K562 (cell line): Measurements from ENCODE around the gene RANBP6. TPM values are rescaled to one million over a fixed set of nuclear protein-coding genes. Genes with fewer than 3 reads are reported as not detected.

Experiments
- BCOR ChIP-seq: fragments of 450-650 bp; IDR thresholded peaks from 2 replicates; pipeline ENCODE4 v1.6.1; 2016
- BRD4 ChIP-seq: fragments of 200-600 bp; sonication (generic); IDR thresholded peaks from 2 replicates; pipeline ENCODE4 v1.6.1; 2017; ENCODE audit warnings: inconsistent platforms
- CTBP1 ChIP-seq: fragments of 450-650 bp; IDR thresholded peaks from 2 replicates; pipeline ENCODE4 v1.6.1; 2016; ENCODE audit warnings: borderline replicate concordance
- EWSR1 ChIP-seq: fragments of 450-650 bp; IDR thresholded peaks from 2 replicates; pipeline ENCODE4 v1.6.1; 2018; ENCODE audit warnings: borderline replicate concordance, mild to moderate bottlenecking, low read depth, moderate library complexity; ENCODE audit not compliant: partially characterized antibody
- GATA2 ChIP-seq: sonication (generic); formaldehyde crosslinking; IDR thresholded peaks from 2 replicates; pipeline ENCODE4 v1.4.0; 2020; ENCODE audit warnings: mild to moderate bottlenecking, missing genetic modification reagents
- MAFK ChIP-seq: IDR thresholded peaks from 2 replicates; pipeline ENCODE4 v1.6.1; 2011; ENCODE audit warnings: low read length, improper control_type of control experiment
- MEF2A ChIP-seq: IDR thresholded peaks from 2 replicates; pipeline ENCODE4 v1.6.1; 2011; ENCODE audit warnings: low read depth, mild to moderate bottlenecking, low read length, moderate library complexity; ENCODE audit not compliant: control insufficient read depth
- MIER1 ChIP-seq: fragments of 450-650 bp; IDR thresholded peaks from 2 replicates; pipeline ENCODE4 v1.6.1; 2016; ENCODE audit warnings: antibody characterized with exemption, mild to moderate bottlenecking, low read depth
- NFATC3 ChIP-seq: fragments of 450-650 bp; IDR thresholded peaks from 2 replicates; pipeline ENCODE4 v1.6.1; 2017; ENCODE audit warnings: mild to moderate bottlenecking
- PML ChIP-seq: IDR thresholded peaks from 2 replicates; pipeline ENCODE4 v1.6.1; 2012; ENCODE audit warnings: low read length, inconsistent platforms
- RBM34 ChIP-seq: fragments of 200-400 bp; formaldehyde crosslinking; IDR thresholded peaks from 2 replicates; pipeline ENCODE4 v1.6.1; 2018; ENCODE audit warnings: low read length, borderline replicate concordance; ENCODE audit not compliant: insufficient read depth
- SAFB ChIP-seq: fragments of 200-400 bp; formaldehyde crosslinking; IDR thresholded peaks from 2 replicates; pipeline ENCODE4 v1.6.1; 2017; ENCODE audit warnings: low read depth, low read length, borderline replicate concordance
- SMC3 ChIP-seq: conservative IDR thresholded peaks from 2 replicates; pipeline ENCODE4 v1.6.1; 2011; ENCODE audit warnings: low read depth, low read length, improper control_type of control experiment; ENCODE audit not compliant: insufficient read depth
- SREBF1 ChIP-seq: fragments of 150-350 bp; IDR thresholded peaks from 2 replicates; pipeline ENCODE4 v1.6.1; 2014; ENCODE audit warnings: antibody characterized with exemption, low read depth, low read length, borderline replicate concordance
- TSC22D4 ChIP-seq: fragments of 450-650 bp; IDR thresholded peaks from 2 replicates; pipeline ENCODE4 v1.6.1; 2016; ENCODE audit warnings: missing genetic modification characterization, missing biosample characterization, control low read depth
- YY1 ChIP-seq, 3 experiments: IDR thresholded peaks; 2 replicates each; pipeline ENCODE4 v1.6.1; 2011; ENCODE audit warnings: low read length in 2 of 3, mild to moderate bottlenecking in 2 of 3, moderate library complexity in 2 of 3, borderline replicate concordance in 1 of 3, control low read depth in 1 of 3, low read depth in 1 of 3; ENCODE audit not compliant: insufficient read depth in 3 of 3, insufficient replicate concordance in 2 of 3, control insufficient read depth in 1 of 3, insufficient read length in 1 of 3; ENCODE audit errors: extremely low read depth in 1 of 3
- ZBTB1 ChIP-seq: sonication (generic); formaldehyde crosslinking; IDR thresholded peaks from 2 replicates; pipeline ENCODE4 v1.8.1; 2023; ENCODE audit warnings: missing genetic modification reagents, low read depth, mild to moderate bottlenecking, borderline replicate concordance
- ZNF24 ChIP-seq: fragments of 450-650 bp; IDR thresholded peaks from 2 replicates; pipeline ENCODE4 v1.6.1; 2016
- ZNF311 ChIP-seq: fragments of 250-450 bp; sonication (Bioruptor Pico); IDR thresholded peaks from 2 replicates; pipeline ENCODE4 v1.4.0; 2020; ENCODE audit warnings: mild to moderate bottlenecking, moderate library complexity
- ZNF324 ChIP-seq: fragments of 250-450 bp; sonication (Bioruptor Pico); IDR thresholded peaks from 2 replicates; pipeline ENCODE4 v1.4.0; 2020; ENCODE audit warnings: mild to moderate bottlenecking
- ZNF584 ChIP-seq: fragments of 200-800 bp; sonication (Bioruptor generic); IDR thresholded peaks from 2 replicates; pipeline ENCODE4 v1.6.1; 2016; ENCODE audit warnings: low read depth, mild to moderate bottlenecking, missing genetic modification characterization, missing compliant biosample characterization
- polyA plus RNA-seq, 8 experiments: library from polyadenylated mRNA; depleted of rRNA in 4 of 8; stranded (reverse) in 5 of 8; unstranded in 3 of 8; fragments of >200 nt; fragmentation: Nextera tagmentation in 2 of 8; fragmentation: Illumina TruSeq in 1 of 8; extraction: Ambion mirVana in 2 of 8; extraction: Trizol in 1 of 8; gene quantifications; 2 replicates each; pipeline versions ENCODE4 v1.2.1 to v1.2.3, GENCODE V29; 2011 to 2014; ENCODE audit warnings: inconsistent platforms in 1 of 8, missing spikeins in 1 of 8
- total RNA-seq, 7 experiments: library from RNA; depleted of rRNA in 6 of 7; stranded (reverse); fragments of >200 nt in 6 of 7; fragmentation: Illumina TruSeq in 2 of 7; extraction: Trizol in 2 of 7; gene quantifications; 2 replicates each; pipeline versions ENCODE4 v1.2.1 to v1.2.3, GENCODE V29; 2011 to 2021; ENCODE audit warnings: low replicate concordance in 1 of 7
- TF ChIP-seq, protein P1 (sequence below): sonication (generic); IDR thresholded peaks from 2 replicates; pipeline ENCODE4 v1.6.1; 2016
- TF ChIP-seq, protein P2 (sequence below): fragments of 450-650 bp; formaldehyde crosslinking; IDR thresholded peaks from 2 replicates; pipeline ENCODE4 v1.4.0; 2020; ENCODE audit warnings: mild to moderate bottlenecking, moderate library complexity
- TF ChIP-seq, protein P3 (sequence below): fragments of 250-450 bp; sonication (Bioruptor Pico); IDR thresholded peaks from 2 replicates; pipeline ENCODE4 v1.5.0; 2022; ENCODE audit warnings: mild to moderate bottlenecking

RANBP6 gene
- total and polyA plus RNA-seq, 9 of the 15 experiments (the other 6 are each of a cell fraction or from before 2014, with no cell fraction given): 10.4 to 19.9 (median 11.5) TPM

DNA sequence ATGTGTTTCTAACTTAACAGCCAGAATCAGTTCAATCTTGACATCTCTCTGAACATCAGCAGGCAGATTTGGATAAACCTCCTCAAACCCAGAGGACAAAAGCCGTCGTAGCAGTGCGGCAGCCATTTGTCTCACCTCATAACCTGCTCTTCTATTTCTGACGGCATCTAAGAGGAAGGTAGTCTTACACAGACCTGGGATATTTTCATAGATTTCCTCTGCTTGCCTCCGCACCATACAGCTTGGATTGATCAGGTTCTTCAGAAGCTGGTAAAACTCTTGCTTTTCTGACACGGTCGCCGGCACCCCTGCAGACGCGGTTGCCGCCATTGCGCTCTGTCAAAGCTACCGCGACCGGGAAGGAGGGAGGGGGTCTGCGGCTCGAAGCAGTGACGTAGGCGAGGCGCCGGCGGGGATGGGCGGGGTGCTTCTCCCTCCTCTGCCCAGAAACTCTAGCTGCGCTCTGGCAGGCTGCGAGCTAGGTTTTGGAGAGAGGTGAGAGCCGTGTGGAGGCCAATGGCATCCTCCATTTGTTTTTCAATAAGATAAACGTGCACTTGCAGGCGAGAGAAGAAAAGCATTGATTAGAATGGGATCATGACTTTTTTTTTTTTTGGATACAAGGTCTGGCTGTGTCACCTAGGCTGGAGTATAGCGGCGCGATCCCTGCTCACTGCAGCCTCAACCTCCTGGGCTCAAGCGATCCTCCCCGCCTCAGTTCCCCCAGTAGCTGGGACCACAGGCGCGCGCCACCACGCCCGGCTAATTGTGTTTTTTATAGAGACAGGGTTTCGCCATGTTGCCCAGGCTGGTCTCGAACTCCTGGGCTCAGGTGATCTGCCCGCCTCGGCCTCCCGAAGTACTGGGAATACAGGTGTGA is at the start of gene RANBP6 (continued):
- TF ChIP-seq ZNF584 (CRISPR knock-in tag) (no peak), ZNF324 (CRISPR knock-in tag) (no peak), BRD4 (no peak), ZNF24 (no peak), MIER1 (no peak), SREBF1 (no peak), SMC3 (no peak), NFATC3 (no peak), ZNF311 (CRISPR knock-in tag) (no peak), MAFK (no peak), GATA2 (CRISPR knock-in tag) (no peak), TSC22D4 (tag) (no peak), YY1 (IDR thresholded peaks at IDR 0.05; ENCODE audit: borderline replicate concordance in 1 of 3, control insufficient read depth in 1 of 3, extremely low read depth in 1 of 3, insufficient read depth in 3 of 3, insufficient read length in 1 of 3, insufficient replicate concordance in 2 of 3, low read depth in 1 of 3, low read length in 2 of 3) (peak; percentile 80 to 97 (median 96)), PML (peak; percentile 58; the same call in 1 of the 2 replicates), RBM34 (no peak), ZBTB1 (CRISPR knock-in tag) (no peak), MEF2A (no peak), EWSR1 (no peak), CTBP1 (no peak), SAFB (no peak), BCOR (no peak)
- TF ChIP-seq, protein P1, sequence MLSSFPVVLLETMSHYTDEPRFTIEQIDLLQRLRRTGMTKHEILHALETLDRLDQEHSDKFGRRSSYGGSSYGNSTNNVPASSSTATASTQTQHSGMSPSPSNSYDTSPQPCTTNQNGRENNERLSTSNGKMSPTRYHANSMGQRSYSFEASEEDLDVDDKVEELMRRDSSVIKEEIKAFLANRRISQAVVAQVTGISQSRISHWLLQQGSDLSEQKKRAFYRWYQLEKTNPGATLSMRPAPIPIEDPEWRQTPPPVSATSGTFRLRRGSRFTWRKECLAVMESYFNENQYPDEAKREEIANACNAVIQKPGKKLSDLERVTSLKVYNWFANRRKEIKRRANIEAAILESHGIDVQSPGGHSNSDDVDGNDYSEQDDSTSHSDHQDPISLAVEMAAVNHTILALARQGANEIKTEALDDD: no peak
- TF ChIP-seq, protein P2, sequence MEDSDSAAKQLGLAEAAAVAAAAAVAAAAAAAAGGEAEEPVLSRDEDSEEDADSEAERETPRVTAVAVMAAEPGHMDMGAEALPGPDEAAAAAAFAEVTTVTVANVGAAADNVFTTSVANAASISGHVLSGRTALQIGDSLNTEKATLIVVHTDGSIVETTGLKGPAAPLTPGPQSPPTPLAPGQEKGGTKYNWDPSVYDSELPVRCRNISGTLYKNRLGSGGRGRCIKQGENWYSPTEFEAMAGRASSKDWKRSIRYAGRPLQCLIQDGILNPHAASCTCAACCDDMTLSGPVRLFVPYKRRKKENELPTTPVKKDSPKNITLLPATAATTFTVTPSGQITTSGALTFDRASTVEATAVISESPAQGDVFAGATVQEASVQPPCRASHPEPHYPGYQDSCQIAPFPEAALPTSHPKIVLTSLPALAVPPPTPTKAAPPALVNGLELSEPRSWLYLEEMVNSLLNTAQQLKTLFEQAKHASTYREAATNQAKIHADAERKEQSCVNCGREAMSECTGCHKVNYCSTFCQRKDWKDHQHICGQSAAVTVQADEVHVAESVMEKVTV (CRISPR knock-in tag): no peak
- TF ChIP-seq, protein P3, sequence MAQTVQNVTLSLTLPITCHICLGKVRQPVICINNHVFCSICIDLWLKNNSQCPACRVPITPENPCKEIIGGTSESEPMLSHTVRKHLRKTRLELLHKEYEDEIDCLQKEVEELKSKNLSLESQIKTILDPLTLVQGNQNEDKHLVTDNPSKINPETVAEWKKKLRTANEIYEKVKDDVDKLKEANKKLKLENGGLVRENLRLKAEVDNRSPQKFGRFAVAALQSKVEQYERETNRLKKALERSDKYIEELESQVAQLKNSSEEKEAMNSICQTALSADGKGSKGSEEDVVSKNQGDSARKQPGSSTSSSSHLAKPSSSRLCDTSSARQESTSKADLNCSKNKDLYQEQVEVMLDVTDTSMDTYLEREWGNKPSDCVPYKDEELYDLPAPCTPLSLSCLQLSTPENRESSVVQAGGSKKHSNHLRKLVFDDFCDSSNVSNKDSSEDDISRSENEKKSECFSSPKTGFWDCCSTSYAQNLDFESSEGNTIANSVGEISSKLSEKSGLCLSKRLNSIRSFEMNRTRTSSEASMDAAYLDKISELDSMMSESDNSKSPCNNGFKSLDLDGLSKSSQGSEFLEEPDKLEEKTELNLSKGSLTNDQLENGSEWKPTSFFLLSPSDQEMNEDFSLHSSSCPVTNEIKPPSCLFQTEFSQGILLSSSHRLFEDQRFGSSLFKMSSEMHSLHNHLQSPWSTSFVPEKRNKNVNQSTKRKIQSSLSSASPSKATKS (CRISPR knock-in tag): no peak
